Mesodermal cell (in vitro differentiated cells): ENCODE results near the gene DOCK3.
"Not testable (repeated sequence)": the region's sequence is repeated elsewhere in the genome, so short reads cannot be mapped to it uniquely, and the experiment has no call there.

Source experiments
- H3K27ac ChIP-seq: 2 replicates; pipeline ENCODE4 v1.7.0; 2013; ENCODE audit warnings: mild to moderate bottlenecking, low read depth, low read length, moderate library complexity; ENCODE audit not compliant: severe bottlenecking
- H3K36me3 ChIP-seq: 2 replicates; pipeline ENCODE4 v1.7.1; 2013; ENCODE audit warnings: mild to moderate bottlenecking, low read length, moderate library complexity; ENCODE audit not compliant: control insufficient read depth, insufficient read depth
- H3K4me1 ChIP-seq: one replicate; pipeline ENCODE4 v1.7.1; 2013; ENCODE audit warnings: mild to moderate bottlenecking, low read length; ENCODE audit not compliant: insufficient read depth, control insufficient read depth, poor library complexity, severe bottlenecking
- H3K4me3 ChIP-seq: 2 replicates; pipeline ENCODE4 v1.7.0; 2013; ENCODE audit warnings: low read length, control low read depth, mild to moderate bottlenecking; ENCODE audit not compliant: insufficient read depth, poor library complexity, severe bottlenecking; ENCODE audit errors: extremely low read depth
- H3K9me3 ChIP-seq: 2 replicates; pipeline ENCODE4 v1.7.1; 2013; ENCODE audit warnings: mild to moderate bottlenecking, low read length, moderate library complexity; ENCODE audit not compliant: control insufficient read depth
- WGBS, 2 experiments: methylation state at CpG; one replicate each; pipeline ENCODE4 v1.1.5; 2013; ENCODE audit warnings: missing lambda C conversion rate in 2 of 2; ENCODE audit not compliant: insufficient coverage in 2 of 2; 5-methylcytosine and 5-hydroxymethylcytosine counted together

Gene DOCK3

DNA sequence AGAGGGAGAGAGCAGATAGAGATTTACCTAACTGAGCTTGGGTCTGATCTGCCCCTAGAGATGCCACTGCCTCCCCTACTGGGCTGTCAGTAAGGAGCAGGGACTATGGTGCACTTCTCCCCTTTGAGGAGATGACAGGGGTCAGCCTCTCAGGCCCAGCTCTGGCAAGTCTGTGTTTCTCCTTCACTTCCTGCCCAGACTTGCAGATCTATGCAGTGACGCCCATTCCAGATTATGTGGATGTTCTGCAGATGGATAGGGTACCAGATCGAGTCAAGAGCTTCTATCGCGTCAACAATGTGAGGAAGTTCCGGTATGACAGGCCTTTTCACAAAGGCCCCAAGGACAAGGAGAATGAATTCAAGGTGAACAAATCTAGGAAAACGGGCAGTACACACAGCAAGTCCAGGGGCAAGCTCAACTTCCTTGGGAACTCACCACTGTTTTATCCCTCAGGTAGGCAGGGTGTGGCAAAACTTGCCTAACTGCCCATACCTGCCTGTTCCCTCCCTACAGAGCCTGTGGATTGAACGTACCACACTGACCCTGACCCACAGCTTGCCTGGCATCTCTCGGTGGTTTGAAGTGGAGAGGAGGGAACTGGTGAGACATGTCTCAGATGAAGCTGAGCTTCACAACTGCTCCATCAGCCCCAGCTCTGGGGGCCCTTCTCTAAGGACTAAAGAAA, 681.3 kb downstream of the DOCK3 start:
- H3K36me3 ChIP-seq, result no peaks in the 10 kb centered on the region
- H3K9me3 ChIP-seq, result no peaks in the 10 kb centered on the region
- WGBS, 2 experiments, result 75 to 82% methylated on average over 6 of the region's 8 CpGs
- no peaks in the 10 kb centered on the region for H3K4me1 ChIP-seq
- H3K4me3 ChIP-seq, result no peak overlapping the region
- H3K27ac ChIP-seq, result no peak overlapping the region

DNA sequence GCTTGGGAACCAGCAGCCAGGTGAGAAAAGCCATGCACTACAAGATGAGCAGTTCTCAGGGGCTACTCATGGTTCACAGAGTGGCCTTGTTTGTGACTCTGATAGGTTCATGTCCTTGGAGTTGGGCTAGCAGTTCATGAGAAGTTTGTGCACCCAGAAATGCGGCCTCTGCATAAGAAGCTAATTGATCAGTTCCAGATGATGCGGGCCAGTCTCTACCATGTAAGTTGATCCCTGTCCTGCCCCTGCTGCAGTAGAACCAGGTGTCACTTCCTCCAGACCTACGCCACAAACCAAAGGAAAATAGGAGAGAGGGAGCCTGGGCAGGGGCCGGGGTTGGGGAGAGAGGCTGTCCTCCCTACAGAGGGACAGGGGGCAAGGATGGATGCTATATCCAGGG, 683.1 kb downstream of the DOCK3 start:
- Histone ChIP-seq H3K27ac (no peak overlapping the region), H3K4me1 (no peaks in the 10 kb centered on the region), H3K4me3 (no peak overlapping the region), H3K9me3 (no peaks in the 10 kb centered on the region), H3K36me3 (no peaks in the 10 kb centered on the region)
- WGBS, 2 experiments, result 80 to 92% methylated on average over 1 to 2 of the region's 4 CpGs

DNA sequence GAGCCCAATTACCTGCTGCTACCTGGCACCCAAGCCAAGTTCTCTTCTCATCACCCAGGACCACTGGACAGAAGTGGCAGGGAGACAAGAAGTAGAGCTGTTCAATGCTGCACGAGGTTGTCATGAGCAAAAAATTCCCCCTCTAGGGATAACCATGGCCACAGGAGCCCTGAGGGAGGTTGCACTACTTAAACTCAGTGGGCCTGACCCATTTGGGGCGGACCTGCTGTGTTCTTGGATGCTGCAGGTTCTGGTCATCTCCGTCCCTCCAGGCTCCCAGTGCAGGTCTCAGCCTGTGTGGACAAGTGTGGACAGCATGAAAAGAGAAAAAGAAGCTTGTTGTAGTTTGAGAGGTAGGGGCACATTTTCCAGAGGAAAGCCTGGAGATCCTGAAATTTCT, 684.3 kb downstream of the DOCK3 start:
- H3K36me3 ChIP-seq, result no peaks in the 10 kb centered on the region
- H3K27ac ChIP-seq, result no peak overlapping the region
- H3K4me3 ChIP-seq, result no peak overlapping the region
- WGBS, 2 experiments, result 75 to 88% methylated on average over 2 to 3 of the region's 3 CpGs
- H3K4me1 ChIP-seq, result no peaks in the 10 kb centered on the region
- no peaks in the 10 kb centered on the region for H3K9me3 ChIP-seq

DNA sequence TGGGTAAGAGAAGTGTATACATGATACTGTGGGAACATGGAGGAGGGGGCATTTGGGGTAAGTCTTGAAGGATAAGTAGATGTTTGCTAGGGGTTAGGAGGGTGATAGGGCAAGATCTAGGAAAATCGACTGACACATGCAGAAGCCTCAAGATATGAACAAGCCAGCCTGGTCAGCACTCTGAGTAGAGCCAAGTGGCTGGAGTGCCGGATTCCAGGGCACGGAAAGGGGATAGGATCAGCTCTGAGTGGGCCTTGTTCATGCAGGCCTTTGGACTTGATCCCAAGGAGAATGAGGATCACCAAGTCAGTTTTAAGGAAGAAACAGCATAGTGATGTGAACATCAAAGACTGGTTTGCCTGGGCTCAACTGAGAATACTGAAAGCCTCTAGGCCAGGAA, 686.1 kb downstream of the DOCK3 start:
- WGBS, 2 experiments, result 92 to 94% methylated on average over 3 of the region's 3 CpGs
- no peaks in the 10 kb centered on the region for H3K9me3 ChIP-seq
- no peak overlapping the region for H3K4me3 ChIP-seq
- no peak overlapping the region for H3K27ac ChIP-seq
- no peaks in the 10 kb centered on the region for H3K36me3 ChIP-seq
- H3K4me1 ChIP-seq, result no peaks in the 10 kb centered on the region

DNA sequence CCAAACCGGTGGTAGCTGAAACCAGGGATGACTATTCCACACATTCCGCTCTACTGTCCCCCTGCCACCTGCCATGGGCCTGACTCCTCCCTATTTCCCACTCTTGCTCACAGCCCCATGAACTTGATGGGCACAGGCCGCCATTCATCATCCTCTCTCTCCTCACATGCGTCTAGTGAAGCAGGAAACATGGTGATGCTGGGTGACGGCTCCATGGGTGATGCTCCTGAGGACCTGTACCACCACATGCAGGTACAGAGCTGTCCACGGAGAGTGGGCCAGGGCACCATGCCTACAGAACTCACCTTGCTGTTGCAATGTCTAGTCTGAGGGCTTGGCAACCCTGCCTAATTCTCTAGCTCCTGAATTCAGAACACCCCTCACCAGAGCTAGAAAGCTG, 687.0 kb downstream of the DOCK3 start:
- Histone ChIP-seq H3K4me3 (no peak overlapping the region), H3K9me3 (no peaks in the 10 kb centered on the region), H3K36me3 (no peaks in the 10 kb centered on the region), H3K4me1 (no peaks in the 10 kb centered on the region), H3K27ac (no peak overlapping the region)
- WGBS, 2 experiments, result 67 to 86% methylated on average over 1 to 6 of the region's 6 CpGs

DNA sequence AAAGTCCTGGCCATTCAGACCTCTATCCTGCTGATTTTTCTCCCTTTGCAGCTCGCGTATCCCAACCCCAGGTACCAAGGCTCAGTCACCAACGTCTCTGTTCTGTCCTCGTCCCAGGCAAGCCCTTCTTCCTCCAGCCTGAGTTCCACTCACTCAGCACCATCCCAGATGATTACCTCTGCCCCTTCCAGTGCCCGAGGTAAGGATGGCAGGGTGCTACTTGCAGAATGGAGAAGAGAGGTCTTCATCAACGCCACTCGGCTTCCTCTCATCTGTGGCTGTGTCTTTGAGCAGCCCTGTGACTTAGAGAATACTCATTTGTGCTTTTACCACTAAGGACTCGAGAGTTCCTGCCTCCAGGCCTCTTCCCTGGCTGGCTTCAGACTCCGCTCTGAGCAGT, 687.7 kb downstream of the DOCK3 start:
- WGBS, 2 experiments, result 91% methylated on average over 7 to 9 of the region's 9 CpGs
- Histone ChIP-seq H3K4me3 (no peak overlapping the region), H3K36me3 (no peaks in the 10 kb centered on the region), H3K4me1 (no peaks in the 10 kb centered on the region), H3K9me3 (no peaks in the 10 kb centered on the region), H3K27ac (no peak overlapping the region)

DNA sequence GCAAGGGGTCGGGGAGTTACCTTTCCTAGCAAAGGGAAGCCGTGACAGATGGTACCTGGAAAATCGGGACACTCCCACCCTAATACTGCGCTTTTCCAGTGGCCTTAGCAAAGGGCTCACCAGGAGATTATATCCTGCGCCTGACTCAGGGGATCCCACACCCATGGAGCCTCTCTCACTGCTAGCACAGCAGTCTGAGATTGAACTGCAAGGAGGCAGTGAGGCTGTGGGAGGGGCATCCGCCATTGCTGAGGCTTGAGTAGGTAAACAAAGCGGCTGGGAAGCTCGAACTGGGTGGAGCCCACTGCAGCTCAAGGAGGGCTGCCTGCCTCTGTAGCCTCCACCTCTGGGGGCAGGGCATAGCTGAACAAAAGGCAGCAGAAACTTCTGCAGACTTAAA, 693.5 kb downstream of the DOCK3 start:
- not testable (repeated sequence) for H3K9me3 ChIP-seq, H3K36me3 ChIP-seq, H3K4me1 ChIP-seq, H3K4me3 ChIP-seq, H3K27ac ChIP-seq
- WGBS, 2 experiments, result 89 to 100% methylated on average over 1 to 8 of the region's 8 CpGs

DNA sequence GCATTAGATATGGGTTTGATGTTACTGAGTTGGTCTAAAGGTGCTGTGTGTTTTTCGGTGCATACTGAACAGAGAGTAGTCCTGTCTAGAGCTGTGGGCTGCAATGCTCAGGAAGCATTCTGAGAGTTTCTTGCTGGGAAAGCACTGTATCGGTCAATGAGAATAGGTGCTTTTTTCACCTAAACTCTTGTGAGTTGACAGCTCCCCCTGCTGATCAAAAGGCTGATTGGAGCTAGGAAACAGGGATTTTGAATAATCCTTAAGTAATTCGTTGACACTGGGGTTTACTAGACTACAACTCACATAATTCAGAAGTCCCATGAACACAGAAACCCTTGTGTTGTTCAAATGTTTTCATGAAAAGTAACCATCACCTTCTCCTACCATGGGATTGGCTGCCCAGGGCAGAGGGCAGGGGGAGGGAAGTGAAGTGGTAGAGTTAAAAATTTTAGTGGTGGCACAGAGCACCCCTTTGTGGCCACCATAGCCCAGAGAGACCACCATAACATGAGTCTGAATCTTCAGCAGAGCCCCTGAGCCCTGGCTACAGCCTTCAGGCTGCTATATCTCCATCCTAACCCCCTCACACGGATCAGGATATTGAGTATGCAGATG, 697.3 kb downstream of the DOCK3 start:
- Histone ChIP-seq H3K36me3 (no peaks in the 10 kb centered on the region), H3K4me3 (no peak overlapping the region), H3K9me3 (no peaks in the 10 kb centered on the region), H3K4me1 (no peaks in the 10 kb centered on the region), H3K27ac (no peak overlapping the region)
- WGBS, 2 experiments, result 33 to 50% methylated on average over 1 of the region's 4 CpGs

DNA sequence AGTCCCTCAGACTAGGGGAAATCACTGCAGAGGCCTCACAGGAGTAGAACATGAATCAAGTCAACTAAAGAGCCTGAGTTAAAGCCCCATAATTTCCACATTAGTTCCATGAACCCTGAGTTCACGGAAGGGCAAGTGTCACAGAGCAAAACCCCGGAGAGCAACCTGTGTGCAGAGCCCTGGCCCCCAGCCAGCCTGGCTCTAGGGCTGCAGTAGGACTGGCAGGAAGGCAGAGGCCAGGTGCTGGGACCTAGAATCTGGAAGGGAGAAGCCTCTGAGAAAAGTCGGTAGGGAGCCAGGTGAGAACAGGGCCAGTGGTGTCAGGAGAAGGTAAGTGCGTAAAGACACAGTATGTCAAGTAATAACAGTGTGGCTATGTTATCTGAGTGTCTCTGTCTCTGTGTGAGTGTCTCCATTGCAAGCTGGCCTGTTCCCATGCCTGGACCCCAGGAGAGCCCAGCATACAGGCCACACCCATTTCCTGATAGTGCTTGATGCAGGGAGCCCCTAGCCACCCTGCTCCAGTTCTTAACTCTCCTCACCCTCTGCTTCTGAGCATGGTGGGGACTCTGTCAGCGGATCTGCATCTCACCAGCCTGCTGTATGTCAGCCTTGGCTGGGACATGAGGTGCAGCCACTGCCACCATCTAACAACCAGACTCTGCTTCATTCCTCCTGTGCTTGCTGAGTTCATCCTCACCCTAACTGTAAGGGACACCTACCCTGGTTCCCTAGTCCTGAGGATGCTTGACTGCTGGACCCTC, 699.1 kb downstream of the DOCK3 start:
- no peaks in the 10 kb centered on the region for H3K9me3 ChIP-seq
- no peaks in the 10 kb centered on the region for H3K4me1 ChIP-seq
- H3K27ac ChIP-seq, result no peak overlapping the region
- WGBS, 2 experiments, result 91 to 92% methylated on average over 5 of the region's 5 CpGs
- H3K36me3 ChIP-seq, result no peaks in the 10 kb centered on the region
- H3K4me3 ChIP-seq, result no peak overlapping the region

DNA sequence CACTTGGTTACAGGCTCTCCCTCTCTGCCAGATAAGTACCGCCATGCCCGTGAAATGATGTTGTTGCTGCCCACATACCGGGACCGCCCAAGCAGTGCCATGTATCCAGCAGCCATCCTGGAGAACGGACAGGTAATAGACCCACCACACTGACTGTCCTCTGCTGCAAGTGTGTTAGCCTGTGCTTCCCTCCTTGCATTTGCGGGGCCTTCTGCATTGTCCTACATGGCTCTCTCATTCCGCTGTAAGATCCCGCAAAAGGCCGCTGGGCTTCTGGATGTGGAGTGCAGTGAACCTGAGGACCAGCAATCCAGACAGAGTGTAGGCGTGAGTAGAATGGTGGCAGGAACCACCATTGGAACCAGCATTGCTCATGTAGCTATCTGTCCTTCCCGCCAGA, 699.7 kb downstream of the DOCK3 start:
- WGBS, 2 experiments, result 91 to 95% methylated on average over 11 of the region's 11 CpGs
- Histone ChIP-seq H3K4me1 (no peaks in the 10 kb centered on the region), H3K4me3 (no peak overlapping the region), H3K27ac (no peak overlapping the region), H3K36me3 (no peaks in the 10 kb centered on the region), H3K9me3 (no peaks in the 10 kb centered on the region)

DNA sequence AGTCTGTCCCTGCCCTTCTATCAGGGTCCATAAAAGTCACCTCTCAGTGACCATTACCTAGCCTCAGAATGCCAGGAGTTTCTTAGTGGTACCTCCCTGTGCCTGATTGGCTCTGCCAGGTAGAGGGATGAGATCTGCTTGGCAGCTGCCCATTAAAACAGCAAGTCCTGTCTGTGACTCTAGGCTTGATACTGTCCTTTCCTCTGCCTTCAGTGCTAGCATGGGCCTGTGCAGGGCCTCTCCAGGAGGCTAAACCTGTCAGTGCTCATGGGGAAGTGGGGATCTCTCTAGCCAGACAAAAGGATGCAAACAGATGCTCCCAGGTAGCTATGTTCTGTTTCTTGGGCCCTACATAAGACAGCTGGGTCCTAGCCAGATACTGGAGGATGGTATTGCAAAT, 700.4 kb downstream of the DOCK3 start:
- Histone ChIP-seq H3K4me3 (no peak overlapping the region), H3K27ac (no peak overlapping the region), H3K36me3 (no peaks in the 10 kb centered on the region), H3K9me3 (no peaks in the 10 kb centered on the region), H3K4me1 (no peaks in the 10 kb centered on the region)
